Chondrocyte (in vitro differentiated cells): ENCODE data around the gene MTURN. TPM values are rescaled to one million over a fixed set of nuclear protein-coding genes. Genes with fewer than 3 reads are reported as not detected.

ENCODE experiments used
- DNase-seq: peaks from one replicate; pipeline ENCODE4 v3.0.0; 2021; ENCODE audit warnings: mixed read lengths, low spot score
- H3K27ac Mint-ChIP-seq: one replicate; pipeline ENCODE4 v1.8.0; 2021; ENCODE audit warnings: mild to moderate bottlenecking, moderate library complexity, mixed read lengths; ENCODE audit not compliant: unreplicated experiment
- H3K27me3 Mint-ChIP-seq: 2 replicates; pipeline ENCODE4 v1.8.0; 2021; ENCODE audit warnings: low read depth, mixed read lengths
- H3K36me3 Mint-ChIP-seq: 2 replicates; pipeline ENCODE4 v1.8.0; 2021; ENCODE audit warnings: low read depth, mixed read lengths
- H3K4me1 Mint-ChIP-seq: 2 replicates; pipeline ENCODE4 v1.8.0; 2021; ENCODE audit warnings: low read depth, mild to moderate bottlenecking, mixed read lengths
- H3K4me3 Mint-ChIP-seq: one replicate; pipeline ENCODE4 v1.8.0; 2021; ENCODE audit warnings: mild to moderate bottlenecking, moderate library complexity, mixed read lengths; ENCODE audit not compliant: unreplicated experiment
- H3K9me3 Mint-ChIP-seq: 2 replicates; pipeline ENCODE4 v1.8.0; 2021; ENCODE audit warnings: low read depth, mixed read lengths
- CTCF ChIP-seq: fragments of 200-600 bp; sonication (generic); IDR thresholded peaks from 2 replicates; pipeline ENCODE4 v1.5.0; 2021; ENCODE audit warnings: antibody characterized with exemption, mild to moderate bottlenecking, moderate library complexity
- total RNA-seq: library from RNA; stranded (reverse); gene quantifications from 3 replicates; pipeline ENCODE4 v1.2.1, GENCODE V29; 2021

Gene MTURN
- total RNA-seq, 1 donor from 2014 or later, result 15.7 TPM

- no peak overlapping the region for H3K4me3 Mint-ChIP-seq
- H3K27me3 Mint-ChIP-seq, result no peaks in the 10 kb centered on the region
- peaks cover 16% of the 10 kb centered on the region for H3K4me1 Mint-ChIP-seq
- H3K9me3 Mint-ChIP-seq, result no peaks in the 10 kb centered on the region
- DNase-seq, result no peak
- no peak for TF ChIP-seq CTCF
- H3K36me3 Mint-ChIP-seq, result no peaks in the 10 kb centered on the region
- H3K27ac Mint-ChIP-seq, result no peak overlapping the region
These were observed 44.1 kb downstream of the MTURN start for GRCh38 chr7:30178748-30179436.

DNA sequence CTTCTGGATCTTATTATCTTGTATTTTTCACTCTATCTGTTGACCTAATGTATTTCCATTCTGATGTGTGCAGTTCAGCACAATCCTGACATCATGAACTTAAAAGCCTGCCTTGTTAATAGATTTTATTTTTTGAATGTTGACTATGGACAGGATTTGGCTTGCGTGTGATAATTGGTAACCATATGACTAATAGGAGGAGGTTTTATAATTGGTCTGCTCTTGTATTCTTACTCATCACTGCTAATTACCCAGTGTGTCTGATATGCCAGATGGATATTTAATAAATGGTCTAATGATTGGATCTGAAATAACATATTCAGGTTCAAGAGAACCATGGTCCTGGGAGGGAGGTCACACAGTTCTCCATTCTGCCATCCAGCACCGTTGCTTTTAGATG lies 45.9 kb downstream of the MTURN start:
- Mint-ChIP-seq H3K9me3 (no peaks in the 10 kb centered on the region), H3K27ac (no peak overlapping the region), H3K4me3 (no peak overlapping the region), H3K36me3 (no peaks in the 10 kb centered on the region), H3K4me1 (peaks cover 6% of the 10 kb centered on the region), H3K27me3 (no peaks in the 10 kb centered on the region)
- DNase-seq, result no peak
- no peak for TF ChIP-seq CTCF

DNA sequence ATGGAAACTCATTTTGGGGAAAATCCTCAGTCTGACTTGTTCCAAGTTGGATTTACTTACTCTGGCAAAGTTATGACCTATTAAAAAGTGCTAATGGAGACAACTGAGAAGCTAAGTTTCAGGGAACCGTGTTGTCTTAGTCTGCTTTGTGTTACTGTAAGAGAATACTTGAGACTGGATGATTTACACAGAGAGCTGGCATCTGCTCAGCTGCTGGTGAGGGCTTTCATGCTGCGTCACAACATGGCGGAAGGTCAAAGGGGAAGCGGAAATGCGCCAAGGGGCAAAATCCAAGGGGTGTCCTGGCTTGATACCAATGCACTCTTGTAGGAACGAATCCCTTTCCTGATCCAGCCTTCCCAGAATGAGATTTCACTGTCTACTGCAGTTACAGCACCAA lies 46.4 kb downstream of the MTURN start:
- H3K4me3 Mint-ChIP-seq, result no peak overlapping the region
- no peaks in the 10 kb centered on the region for H3K36me3 Mint-ChIP-seq
- no peak for TF ChIP-seq CTCF
- peaks cover 4% of the 10 kb centered on the region for H3K4me1 Mint-ChIP-seq
- no peaks in the 10 kb centered on the region for H3K9me3 Mint-ChIP-seq
- H3K27ac Mint-ChIP-seq, result no peak overlapping the region
- DNase-seq, result no peak
- H3K27me3 Mint-ChIP-seq, result no peaks in the 10 kb centered on the region

GRCh38 chr7:30181736-30182522 lies 47.1 kb downstream of the MTURN start:
- no peak for TF ChIP-seq CTCF
- H3K9me3 Mint-ChIP-seq, result no peaks in the 10 kb centered on the region
- H3K27ac Mint-ChIP-seq, result no peak overlapping the region
- H3K36me3 Mint-ChIP-seq, result no peaks in the 10 kb centered on the region
- H3K27me3 Mint-ChIP-seq, result no peaks in the 10 kb centered on the region
- no peak overlapping the region for H3K4me3 Mint-ChIP-seq
- H3K4me1 Mint-ChIP-seq, result peaks cover 4% of the 10 kb centered on the region
- DNase-seq, result no peak

GRCh38 chr7:30182814-30183213 lies 48.0 kb downstream of the MTURN start:
- Mint-ChIP-seq H3K27me3 (no peaks in the 10 kb centered on the region), H3K9me3 (no peaks in the 10 kb centered on the region), H3K4me3 (no peak overlapping the region), H3K27ac (no peak overlapping the region), H3K4me1 (peaks cover 4% of the 10 kb centered on the region), H3K36me3 (no peaks in the 10 kb centered on the region)
- no peak for TF ChIP-seq CTCF
- DNase-seq, result no peak
